OCI-LY3 (cell line): ENCODE data around the gene TNFSF12.

Experiments used
- H2AFZ ChIP-seq: fragments of 200-600, 300-600 bp; shearing (Covaris generic); 2 replicates; pipeline ENCODE4 v1.6.0; 2014; ENCODE audit warnings: antibody characterized with exemption, low read depth, low read length
- H3K27ac ChIP-seq: fragments of 200-600, 300-600 bp; sonication (generic); 2 replicates; pipeline ENCODE4 v1.5.1; 2014; ENCODE audit warnings: mild to moderate bottlenecking, low read length, moderate library complexity, mixed read lengths
- H3K27me3 ChIP-seq: fragments of 200-600, 300-600 bp; sonication (generic); 2 replicates; pipeline ENCODE4 v1.6.1; 2014; ENCODE audit warnings: low read depth, low read length, mixed read lengths
- H3K36me3 ChIP-seq: fragments of 200-600, 300-600 bp; sonication (generic); replicated peaks from 2 replicates; pipeline ENCODE3; 2014; ENCODE audit warnings: low read depth, low read length, mixed read lengths
- H3K4me1 ChIP-seq: fragments of 300-600, 200-600 bp; sonication (generic); 2 replicates; pipeline ENCODE4 v1.6.1; 2014; ENCODE audit warnings: low read length, mixed read lengths
- H3K4me2 ChIP-seq: fragments of 200-600, 300-600 bp; sonication (generic); 2 replicates; pipeline ENCODE4 v1.6.1; 2014; ENCODE audit warnings: low read length, mixed read lengths
- H3K4me3 ChIP-seq: fragments of 300-600, 200-600 bp; sonication (generic); 2 replicates; pipeline ENCODE4 v1.5.1; 2014; ENCODE audit warnings: antibody characterized with exemption, mild to moderate bottlenecking, low read length, moderate library complexity
- H3K79me2 ChIP-seq: fragments of 300-600, 200-600 bp; shearing (Covaris generic); 2 replicates; pipeline ENCODE4 v1.6.1; 2014; ENCODE audit warnings: mild to moderate bottlenecking, low read length, mixed read lengths
- H3K9ac ChIP-seq: fragments of 300-600, 200-600 bp; shearing (Covaris generic); 2 replicates; pipeline ENCODE4 v1.6.0; 2014; ENCODE audit warnings: mild to moderate bottlenecking, low read length, moderate library complexity
- H3K9me3 ChIP-seq: fragments of 200-600, 300-600 bp; shearing (Covaris generic); 2 replicates; pipeline ENCODE4 v1.6.1; 2014; ENCODE audit warnings: low read length, mixed read lengths; ENCODE audit not compliant: insufficient read depth
- H4K20me1 ChIP-seq: fragments of 200-600, 300-600 bp; sonication (generic); 2 replicates; pipeline ENCODE4 v1.6.1; 2016; ENCODE audit warnings: low read length, mixed read lengths; ENCODE audit not compliant: insufficient read depth
- EZH2phosphoT487 ChIP-seq: fragments of 200-600 bp; shearing (Covaris generic); IDR thresholded peaks from 2 replicates; pipeline ENCODE4 v1.6.1; 2018; ENCODE audit warnings: antibody characterized with exemption, mixed run types, low read depth
- TF ChIP-seq, protein P1 (sequence below): fragments of 200-600, 300-600 bp; sonication (generic); IDR thresholded peaks from 2 replicates; pipeline ENCODE4 v1.5.1; 2014; ENCODE audit warnings: antibody characterized with exemption, low read length, low read depth

Gene TNFSF12

DNA sequence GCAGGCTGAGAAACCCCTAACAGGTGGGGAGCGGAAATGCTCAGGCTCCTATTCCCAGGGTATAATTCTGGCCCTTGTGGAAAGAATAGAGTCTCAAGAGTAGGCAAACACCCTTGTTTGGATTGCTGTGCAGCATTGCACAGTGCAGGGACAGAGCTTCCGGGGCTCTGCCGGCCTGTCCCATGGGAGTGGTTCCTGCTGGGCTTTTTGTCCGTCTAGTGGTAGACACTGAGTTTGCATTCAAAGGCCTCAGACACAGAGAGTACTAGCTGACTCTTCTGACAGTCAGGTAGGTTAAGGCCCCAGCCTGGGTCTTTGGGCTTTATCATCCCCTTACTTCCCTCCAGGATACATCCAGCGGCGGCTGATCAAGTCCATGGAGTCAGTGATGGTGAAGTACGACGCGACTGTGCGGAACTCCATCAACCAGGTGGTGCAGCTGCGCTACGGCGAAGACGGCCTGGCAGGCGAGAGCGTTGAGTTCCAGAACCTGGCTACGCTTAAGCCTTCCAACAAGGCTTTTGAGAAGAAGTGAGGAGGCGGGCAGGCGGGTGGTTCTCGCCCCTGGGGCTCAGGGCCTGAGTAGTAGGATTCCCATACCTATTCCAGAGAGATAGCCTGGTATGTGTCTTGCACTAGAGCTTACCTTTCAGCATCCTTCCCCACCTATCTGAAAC is 46.5 kb upstream of the TNFSF12 start:
- Histone ChIP-seq H3K9ac (no peak overlapping the region), H3K4me3 (no peak overlapping the region), H2AFZ (no peak overlapping the region), H3K36me3 (peaks cover 50% of the 10 kb centered on the region), H3K9me3 (no peaks in the 10 kb centered on the region), H3K27me3 (no peaks in the 10 kb centered on the region), H3K4me2 (no peak overlapping the region), H4K20me1 (no peaks in the 10 kb centered on the region), H3K27ac (no peak overlapping the region), H3K4me1 (no peaks in the 10 kb centered on the region), H3K79me2 (no peaks in the 10 kb centered on the region)
- TF ChIP-seq, protein P1, sequence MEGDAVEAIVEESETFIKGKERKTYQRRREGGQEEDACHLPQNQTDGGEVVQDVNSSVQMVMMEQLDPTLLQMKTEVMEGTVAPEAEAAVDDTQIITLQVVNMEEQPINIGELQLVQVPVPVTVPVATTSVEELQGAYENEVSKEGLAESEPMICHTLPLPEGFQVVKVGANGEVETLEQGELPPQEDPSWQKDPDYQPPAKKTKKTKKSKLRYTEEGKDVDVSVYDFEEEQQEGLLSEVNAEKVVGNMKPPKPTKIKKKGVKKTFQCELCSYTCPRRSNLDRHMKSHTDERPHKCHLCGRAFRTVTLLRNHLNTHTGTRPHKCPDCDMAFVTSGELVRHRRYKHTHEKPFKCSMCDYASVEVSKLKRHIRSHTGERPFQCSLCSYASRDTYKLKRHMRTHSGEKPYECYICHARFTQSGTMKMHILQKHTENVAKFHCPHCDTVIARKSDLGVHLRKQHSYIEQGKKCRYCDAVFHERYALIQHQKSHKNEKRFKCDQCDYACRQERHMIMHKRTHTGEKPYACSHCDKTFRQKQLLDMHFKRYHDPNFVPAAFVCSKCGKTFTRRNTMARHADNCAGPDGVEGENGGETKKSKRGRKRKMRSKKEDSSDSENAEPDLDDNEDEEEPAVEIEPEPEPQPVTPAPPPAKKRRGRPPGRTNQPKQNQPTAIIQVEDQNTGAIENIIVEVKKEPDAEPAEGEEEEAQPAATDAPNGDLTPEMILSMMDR: no peak
- no peak for TF ChIP-seq EZH2phosphoT487

DNA sequence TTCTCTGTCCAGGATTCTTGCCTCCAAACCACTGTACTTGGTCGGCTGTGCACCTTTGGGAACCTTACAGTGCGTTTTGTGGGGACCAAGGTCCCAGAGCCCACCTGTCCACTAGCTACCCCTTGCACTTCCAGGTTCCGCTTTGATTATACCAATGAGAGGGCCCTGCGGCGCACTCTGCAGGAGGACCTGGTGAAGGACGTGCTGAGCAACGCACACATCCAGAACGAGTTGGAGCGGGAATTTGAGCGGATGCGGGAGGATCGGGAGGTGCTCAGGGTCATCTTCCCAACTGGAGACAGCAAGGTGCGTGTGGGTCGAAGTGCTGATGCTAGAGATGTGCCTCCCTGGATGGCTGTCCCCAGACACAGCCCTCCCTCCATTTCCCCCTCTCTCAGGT is 45.9 kb upstream of the TNFSF12 start:
- Histone ChIP-seq H3K4me2 (no peak overlapping the region), H3K4me3 (no peak overlapping the region), H3K27ac (no peak overlapping the region), H3K9ac (no peak overlapping the region), H3K36me3 (peaks cover 50% of the 10 kb centered on the region), H3K79me2 (no peaks in the 10 kb centered on the region), H4K20me1 (no peaks in the 10 kb centered on the region), H3K27me3 (no peaks in the 10 kb centered on the region), H2AFZ (no peak overlapping the region), H3K4me1 (no peaks in the 10 kb centered on the region), H3K9me3 (no peaks in the 10 kb centered on the region)
- TF ChIP-seq EZH2phosphoT487: no peak
- TF ChIP-seq, protein P1: no peak; the same call in 1 of the 2 replicates

DNA sequence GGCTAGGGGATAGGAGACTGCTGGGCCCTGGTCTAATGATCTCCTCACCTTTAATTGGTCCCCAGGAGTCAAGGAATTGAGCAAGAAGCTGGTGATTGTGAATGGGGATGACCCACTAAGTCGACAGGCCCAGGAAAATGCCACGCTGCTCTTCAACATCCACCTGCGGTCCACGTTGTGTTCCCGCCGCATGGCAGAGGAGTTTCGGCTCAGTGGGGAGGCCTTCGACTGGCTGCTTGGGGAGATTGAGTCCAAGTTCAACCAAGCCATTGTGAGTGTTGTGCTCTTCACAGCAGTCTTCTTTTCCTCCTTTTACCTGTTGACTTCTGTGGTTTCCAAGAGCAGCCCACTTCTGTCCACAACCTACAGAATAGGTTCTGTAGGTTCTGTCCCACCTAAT is 45.3 kb upstream of the TNFSF12 start:
- Histone ChIP-seq H3K4me1 (no peaks in the 10 kb centered on the region), H3K9ac (no peak overlapping the region), H3K4me2 (no peak overlapping the region), H3K27me3 (no peaks in the 10 kb centered on the region), H3K79me2 (no peaks in the 10 kb centered on the region), H3K9me3 (no peaks in the 10 kb centered on the region), H3K4me3 (no peak overlapping the region), H4K20me1 (no peaks in the 10 kb centered on the region), H3K27ac (no peak overlapping the region), H2AFZ (no peak overlapping the region), H3K36me3 (peaks cover 49% of the 10 kb centered on the region)
- TF ChIP-seq EZH2phosphoT487: no peak
- TF ChIP-seq, protein P1: no peak

DNA sequence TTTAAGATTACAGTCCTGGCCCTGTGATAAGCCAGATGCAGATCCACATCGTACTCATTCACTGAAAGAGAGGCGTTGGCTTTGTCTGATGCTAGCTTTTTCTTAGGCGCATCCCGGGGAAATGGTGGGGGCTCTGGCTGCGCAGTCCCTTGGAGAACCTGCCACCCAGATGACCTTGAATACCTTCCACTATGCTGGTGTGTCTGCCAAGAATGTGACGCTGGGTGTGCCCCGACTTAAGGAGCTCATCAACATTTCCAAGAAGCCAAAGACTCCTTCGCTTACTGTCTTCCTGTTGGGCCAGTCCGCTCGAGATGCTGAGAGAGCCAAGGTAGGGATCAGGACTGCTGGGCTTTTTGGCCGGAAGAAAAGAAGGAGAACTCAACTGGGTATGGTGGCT is 40.7 kb upstream of the TNFSF12 start:
- Histone ChIP-seq H3K4me2 (no peak overlapping the region), H2AFZ (no peak overlapping the region), H3K27ac (no peak overlapping the region), H3K9me3 (no peaks in the 10 kb centered on the region), H3K79me2 (no peaks in the 10 kb centered on the region), H3K9ac (no peak overlapping the region), H3K4me1 (no peaks in the 10 kb centered on the region), H3K27me3 (no peaks in the 10 kb centered on the region), H3K36me3 (peaks cover 36% of the 10 kb centered on the region), H4K20me1 (no peaks in the 10 kb centered on the region), H3K4me3 (no peak overlapping the region)
- TF ChIP-seq EZH2phosphoT487: no peak
- TF ChIP-seq, protein P1: no peak
